ENCODE data around the gene HIRA. TPM values are rescaled to one million over a fixed set of nuclear protein-coding genes. Genes with fewer than 3 reads are reported as not detected.

Gene HIRA
- total RNA-seq, 1 donor from 2014 or later, result 23.3 TPM

- Histone ChIP-seq H3K4me3 (no peak overlapping the region), H3K27ac (no peak overlapping the region), H3K36me3 (peaks cover 94% of the 10 kb centered on the region), H3K4me1 (no peaks in the 10 kb centered on the region), H3K9me3 (no peaks in the 10 kb centered on the region), H3K27me3 (no peaks in the 10 kb centered on the region)
- ATAC-seq (no peak), DNase-seq (no peak)
- intact Hi-C loops (cut with DNase I), result no loop called here
- TF ChIP-seq CTCF (IDR thresholded peaks at IDR 0.05), result no peak
Observed at GRCh38 chr22:19466126-19466716, 34.7 kb upstream of the HIRA start.

- H3K27me3 ChIP-seq, result no peaks in the 10 kb centered on the region
- no peak for ATAC-seq
- peak overlapping the region; percentile 8 for H3K27ac ChIP-seq
- intact Hi-C loops (cut with DNase I), result no loop called here
- no peaks in the 10 kb centered on the region for H3K4me1 ChIP-seq
- no peaks in the 10 kb centered on the region for H3K9me3 ChIP-seq
- no peak for DNase-seq
- peaks cover 94% of the 10 kb centered on the region for H3K36me3 ChIP-seq
- TF ChIP-seq CTCF (IDR thresholded peaks at IDR 0.05), result no peak
- no peak overlapping the region for H3K4me3 ChIP-seq
Observed at GRCh38 chr22:19464975-19465374, 33.4 kb upstream of the HIRA start.

- no peaks in the 10 kb centered on the region for H3K27me3 ChIP-seq
- no peaks in the 10 kb centered on the region for H3K4me1 ChIP-seq
- intact Hi-C loops (cut with DNase I), result no loop called here
- ATAC-seq, result no peak
- no peaks in the 10 kb centered on the region for H3K9me3 ChIP-seq
- H3K27ac ChIP-seq, result peak overlapping the region; percentile 8
- H3K4me3 ChIP-seq, result no peak overlapping the region
- no peak for DNase-seq
- peaks cover 93% of the 10 kb centered on the region for H3K36me3 ChIP-seq
- TF ChIP-seq CTCF (IDR thresholded peaks at IDR 0.05), result no peak
Observed at GRCh38 chr22:19464546-19464945, 33.0 kb upstream of the HIRA start.

GRCh38 chr22:19463491-19464469, 32.2 kb upstream of the HIRA start:
- no peak for TF ChIP-seq CTCF (IDR thresholded peaks at IDR 0.05)

GRCh38 chr22:19463008-19463407, 31.5 kb upstream of the HIRA start:
- Histone ChIP-seq H3K4me1 (no peaks in the 10 kb centered on the region), H3K27me3 (no peaks in the 10 kb centered on the region), H3K4me3 (no peak overlapping the region), H3K9me3 (no peaks in the 10 kb centered on the region), H3K36me3 (peaks cover 92% of the 10 kb centered on the region), H3K27ac (no peak overlapping the region)
- no peak for ATAC-seq
- DNase-seq, result no peak
- intact Hi-C loops (cut with DNase I), result no loop called here
- TF ChIP-seq CTCF (IDR thresholded peaks at IDR 0.05), result no peak

More at GRCh38 chr22:19463491-19464469, 32.2 kb upstream of the HIRA start:
- Histone ChIP-seq H3K9me3 (no peaks in the 10 kb centered on the region), H3K36me3 (peaks cover 92% of the 10 kb centered on the region), H3K4me1 (no peaks in the 10 kb centered on the region), H3K27ac (no peak overlapping the region), H3K4me3 (no peak overlapping the region), H3K27me3 (no peaks in the 10 kb centered on the region)
- ATAC-seq (peak; percentile 73), DNase-seq (no peak)
- intact Hi-C loops (cut with DNase I), result no loop called here
